Testis (tissue), 3 donors: ENCODE measurements around the gene OPCML. TPM values are rescaled to one million over a fixed set of nuclear protein-coding genes. Genes with fewer than 3 reads are reported as not detected.

Source experiments
- DNase-seq: peaks from one replicate; pipeline ENCODE4 v3.0.0-alpha.2; 2019
- H3K27ac ChIP-seq, 2 donors: fragments of 200-600 bp; sonication (generic); one replicate each; pipeline ENCODE4 v1.5.1; 2019
- H3K27me3 ChIP-seq: fragments of 200-600 bp; sonication (generic); one replicate; pipeline ENCODE4 v1.5.1; 2019
- H3K36me3 ChIP-seq: fragments of 200-600 bp; sonication (generic); one replicate; pipeline ENCODE4 v1.5.1; 2017; ENCODE audit warnings: low read depth; ENCODE audit errors: missing control alignments
- H3K4me1 ChIP-seq: fragments of 200-600 bp; sonication (generic); one replicate; pipeline ENCODE4 v1.5.1; 2019
- H3K4me3 ChIP-seq, 2 donors: fragments of 200-600 bp; sonication (generic); one replicate each; pipeline ENCODE4 v1.5.1; 2017 to 2019
- H3K9me3 ChIP-seq: fragments of 200-600 bp; sonication (generic); one replicate; pipeline ENCODE4 v1.5.1; 2017
- CTCF ChIP-seq, 3 experiments: fragments of 450-650 bp in 2 of 3; fragments of 200-600 bp in 1 of 3; sonication (generic) in 1 of 3; IDR thresholded peaks; one replicate each; pipeline ENCODE4 v1.5.1; 2016 to 2019; ENCODE audit warnings: antibody characterized with exemption in 3 of 3, mild to moderate bottlenecking in 2 of 3, moderate library complexity in 1 of 3
- POLR2A ChIP-seq: fragments of 450-650 bp; IDR thresholded peaks from one replicate; pipeline ENCODE4 v1.6.1; 2017; ENCODE audit warnings: antibody characterized with exemption, mild to moderate bottlenecking, moderate library complexity
- WGBS, 2 donors: methylation state at CpG; one replicate each; pipeline ENCODE4 v1.1.5; 2018; 5-methylcytosine and 5-hydroxymethylcytosine counted together
- intact Hi-C: fragments of 100-400 bp; cut with DNase I; formaldehyde crosslinking; loops from one replicate; pipeline ENCODE4 v1.15.1; 2023; ENCODE audit warnings: low total_unique reads
- polyA plus RNA-seq: library from polyadenylated mRNA; stranded (reverse); fragments of 350-450 nt; fragmentation: Illumina TruSeq; extraction: RNeasy Lipid Tissue Mini Kit (QIAGEN cat#74804); gene quantifications from one replicate; pipeline ENCODE4 v1.2.3, GENCODE V29; 2014; ENCODE audit warnings: low read depth, low replicate concordance; ENCODE audit not compliant: insufficient read depth
- total RNA-seq, 2 donors: library from RNA; depleted of rRNA; stranded (reverse); fragments of >200 nt; gene quantifications; one replicate each; pipeline ENCODE4 v1.2.3, GENCODE V29; 2016

OPCML gene
- total and polyA plus RNA-seq, 3 donors from 2014 or later: 0.16 to 2.7 (median 0.62) TPM

DNA sequence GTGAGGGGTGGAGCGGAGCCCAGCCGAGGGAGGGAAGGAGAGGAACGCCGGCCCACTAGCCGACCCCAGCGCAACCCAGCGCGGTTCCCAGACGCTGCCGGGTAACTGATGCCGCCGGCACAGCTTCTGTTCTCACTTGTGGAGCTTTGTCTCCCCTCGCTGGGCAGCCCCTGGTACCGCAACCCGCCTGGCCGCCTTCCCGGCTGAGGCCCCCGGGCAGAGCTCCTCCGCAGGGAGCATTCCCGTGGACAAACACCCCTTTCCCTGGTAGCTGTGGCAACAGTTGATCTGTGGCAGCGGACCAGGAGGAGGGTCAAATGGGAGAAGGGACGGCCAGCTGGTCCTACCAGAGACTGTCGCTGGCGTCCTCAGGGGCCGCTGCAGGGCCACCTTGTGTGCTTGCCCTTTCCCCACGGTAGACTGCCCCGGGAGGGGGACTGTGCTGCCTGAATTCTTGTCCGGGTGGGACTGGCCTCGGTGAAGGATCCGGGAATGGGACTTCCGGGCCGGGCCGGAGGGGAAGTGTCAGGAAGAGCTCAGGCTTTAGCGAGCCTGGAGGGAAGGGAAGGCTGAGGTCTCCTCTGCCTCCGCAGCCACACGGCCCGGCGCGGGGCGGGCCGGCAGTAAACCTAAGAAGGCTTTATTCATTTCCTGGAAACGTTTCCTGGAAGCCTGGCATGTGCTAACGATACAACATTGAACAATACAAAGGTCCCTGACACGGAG, 468.0 kb downstream of the OPCML start:
- peak overlapping the region; percentile 66 to 78 for H3K4me3 ChIP-seq
- DNase-seq: peak; percentile 85
- peak; percentile 26 to 46 (median 38) for TF ChIP-seq CTCF (IDR thresholded peaks at IDR 0.05)
- no peak for TF ChIP-seq POLR2A
- H3K4me1 ChIP-seq: no peaks in the 10 kb centered on the region
- H3K9me3 ChIP-seq: no peaks in the 10 kb centered on the region
- 1% methylated on average over 24 to 44 of the region's 44 CpGs for WGBS, 2 donors
- no peaks in the 10 kb centered on the region for H3K36me3 ChIP-seq
- H3K27ac ChIP-seq: peak overlapping the region; percentile 35 to 41
- intact Hi-C loops: no loop called here
- no peaks in the 10 kb centered on the region for H3K27me3 ChIP-seq

DNA sequence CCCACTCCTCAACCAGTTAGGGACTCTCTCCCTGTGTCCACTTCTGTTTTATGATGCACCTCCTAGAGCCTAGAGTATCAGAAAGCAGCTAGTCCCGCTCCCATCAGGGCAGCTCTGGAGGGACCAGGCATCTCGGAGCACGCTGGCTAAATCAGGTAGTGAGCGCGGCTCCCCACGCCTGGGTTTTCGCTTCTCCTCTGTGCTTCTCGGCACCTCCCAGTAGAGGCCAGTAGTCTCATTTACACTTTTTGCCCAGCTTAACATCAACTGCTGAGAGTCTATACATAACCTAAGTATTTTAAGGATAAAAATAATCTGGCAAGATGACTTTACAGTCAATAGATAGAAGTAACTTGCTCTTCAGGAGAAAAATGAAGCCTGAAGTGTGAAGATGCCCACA, 473.8 kb downstream of the OPCML start:
- Histone ChIP-seq H3K9me3 (no peaks in the 10 kb centered on the region), H3K36me3 (no peaks in the 10 kb centered on the region), H3K27ac (no peak overlapping the region), H3K4me1 (no peaks in the 10 kb centered on the region), H3K27me3 (no peaks in the 10 kb centered on the region), H3K4me3 (no peak overlapping the region)
- intact Hi-C loops: no loop called here
- DNase-seq: no peak
- TF ChIP-seq POLR2A: no peak
- TF ChIP-seq CTCF (IDR thresholded peaks at IDR 0.05): no peak
- 72 to 82% methylated on average over 8 of the region's 8 CpGs for WGBS, 2 donors

DNA sequence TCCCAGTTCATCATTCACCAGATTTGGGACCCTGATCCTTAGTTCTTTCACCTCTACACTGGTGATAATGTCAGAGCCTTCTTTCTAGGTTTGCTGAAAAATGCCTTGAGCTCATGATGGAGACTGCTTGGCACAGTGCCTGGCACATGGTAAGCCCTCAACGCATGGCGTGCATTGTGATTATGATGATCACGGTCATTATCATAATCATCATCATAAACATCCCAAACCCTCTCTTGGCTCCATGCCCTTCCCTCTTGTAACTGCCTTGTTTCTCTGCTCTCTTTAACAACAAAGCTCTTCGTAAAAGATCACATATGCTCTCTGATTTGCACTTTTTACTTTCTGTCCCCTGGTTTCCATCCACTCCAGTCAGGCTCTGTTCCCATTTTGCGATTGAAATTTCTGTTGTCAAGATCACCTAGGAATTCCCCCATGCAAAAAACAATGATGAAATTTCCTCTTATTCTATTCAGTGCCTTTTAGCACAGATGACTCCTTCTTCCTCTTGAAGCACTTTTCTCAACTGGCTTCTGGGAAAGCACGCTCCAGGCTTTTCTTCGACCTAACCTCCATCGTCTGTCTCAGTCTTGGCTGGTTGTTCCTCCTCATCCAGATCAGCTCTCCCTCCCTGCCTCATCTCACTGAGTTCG, 479.1 kb downstream of the OPCML start:
- 85 to 91% methylated on average over 9 of the region's 9 CpGs for WGBS, 2 donors
- intact Hi-C loops: no loop called here
- no peaks in the 10 kb centered on the region for H3K27me3 ChIP-seq
- no peak overlapping the region for H3K4me3 ChIP-seq
- no peak overlapping the region for H3K27ac ChIP-seq
- no peak for DNase-seq
- no peaks in the 10 kb centered on the region for H3K36me3 ChIP-seq
- TF ChIP-seq POLR2A (no peak), CTCF (IDR thresholded peaks at IDR 0.05) (no peak)
- H3K9me3 ChIP-seq: no peaks in the 10 kb centered on the region
- H3K4me1 ChIP-seq: no peaks in the 10 kb centered on the region

DNA sequence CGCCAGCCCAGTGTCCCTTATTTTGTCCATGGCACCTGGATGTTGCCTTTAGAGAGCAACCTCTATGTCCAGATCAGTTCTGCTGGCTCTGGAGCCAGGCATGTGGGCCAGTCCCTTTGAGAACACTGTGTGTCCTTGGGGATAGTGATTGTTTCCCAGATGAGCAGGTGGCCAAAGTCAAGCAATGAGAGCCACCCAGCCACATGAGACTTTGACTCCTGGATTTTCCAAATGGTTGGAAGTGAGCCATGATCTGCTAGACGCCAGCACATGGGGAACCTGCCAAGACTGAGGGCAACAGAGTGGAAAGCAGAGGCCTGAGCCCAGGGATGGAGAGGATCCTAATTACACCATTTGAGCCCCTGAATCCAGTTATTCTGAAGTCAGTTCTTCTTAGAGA, 479.8 kb downstream of the OPCML start:
- WGBS, 2 donors: 52 to 60% methylated on average over 2 of the region's 2 CpGs
- no peak for DNase-seq
- H3K27me3 ChIP-seq: no peaks in the 10 kb centered on the region
- H3K27ac ChIP-seq: no peak overlapping the region
- intact Hi-C loops: no loop called here
- H3K36me3 ChIP-seq: no peaks in the 10 kb centered on the region
- H3K4me3 ChIP-seq: no peak overlapping the region
- no peak for TF ChIP-seq CTCF (IDR thresholded peaks at IDR 0.05)
- no peak for TF ChIP-seq POLR2A
- H3K9me3 ChIP-seq: no peaks in the 10 kb centered on the region
- no peaks in the 10 kb centered on the region for H3K4me1 ChIP-seq
